GM12872 (cell line): Measurements from ENCODE around the gene SLC8B1.

Source experiments
- CTCF ChIP-seq: IDR thresholded peaks from 3 replicates; pipeline ENCODE4 v1.5.1; 2011; ENCODE audit warnings: low read depth, mild to moderate bottlenecking, low read length, moderate library complexity; ENCODE audit not compliant: insufficient read depth

Gene SLC8B1

DNA sequence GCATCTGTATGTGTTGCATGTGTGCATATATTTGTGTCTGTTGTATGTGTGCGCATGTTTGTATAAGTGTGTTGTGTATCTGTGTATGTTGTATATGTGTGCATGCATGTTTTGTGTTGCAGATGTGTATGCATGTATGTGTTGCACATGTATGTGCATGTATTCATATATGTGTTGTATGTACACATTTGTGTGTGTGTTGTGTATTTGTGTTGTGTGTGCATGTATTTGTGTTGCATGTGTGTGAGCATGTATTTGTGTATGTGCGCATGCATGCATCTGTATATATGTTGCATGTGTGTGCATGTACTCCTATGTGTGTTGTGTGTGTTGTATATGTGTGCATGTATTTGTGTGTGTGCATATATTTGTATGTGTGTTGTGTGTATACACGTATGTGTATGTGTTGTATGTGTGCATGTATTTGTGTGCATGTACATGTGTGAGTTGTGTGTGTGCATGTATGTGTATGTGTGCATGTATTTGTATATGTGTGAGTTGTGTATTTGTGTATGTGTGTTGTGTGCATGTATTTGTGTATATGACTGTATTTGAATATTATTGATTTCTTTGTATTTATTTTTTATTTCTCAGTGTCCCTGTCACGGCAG lies 16.8 kb downstream of the SLC8B1 start:
- TF ChIP-seq CTCF = no peak

DNA sequence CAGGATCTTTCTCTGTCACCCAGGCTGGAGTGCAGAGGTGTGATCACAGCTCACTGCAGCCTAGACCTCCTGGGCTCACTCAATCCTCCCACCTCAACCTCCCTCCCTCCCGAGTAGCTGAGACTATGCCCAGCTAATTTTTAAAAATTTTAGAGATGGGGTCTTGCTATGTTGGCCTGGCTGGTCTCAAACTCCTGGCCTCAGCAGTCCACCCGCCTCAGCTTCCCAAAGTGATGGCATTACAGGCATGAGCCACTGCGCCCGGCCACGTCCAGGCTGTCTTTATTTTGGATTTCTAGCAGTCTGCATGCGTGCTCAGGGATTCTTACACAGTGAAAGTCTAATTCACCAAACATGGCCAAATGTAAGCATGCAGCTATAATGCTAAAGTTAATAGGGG lies 17.8 kb downstream of the SLC8B1 start:
- no peak for TF ChIP-seq CTCF

- peak; percentile 38; the same call in 2 of the 3 replicates for TF ChIP-seq CTCF
Observed at GRCh38 chr12:113316155-113316554, 18.8 kb downstream of the SLC8B1 start.

- no peak for TF ChIP-seq CTCF
Observed at GRCh38 chr12:113315358-113315757, 19.6 kb downstream of the SLC8B1 start.

GRCh38 chr12:113314121-113314529 lies 20.8 kb downstream of the SLC8B1 start:
- no peak for TF ChIP-seq CTCF

DNA sequence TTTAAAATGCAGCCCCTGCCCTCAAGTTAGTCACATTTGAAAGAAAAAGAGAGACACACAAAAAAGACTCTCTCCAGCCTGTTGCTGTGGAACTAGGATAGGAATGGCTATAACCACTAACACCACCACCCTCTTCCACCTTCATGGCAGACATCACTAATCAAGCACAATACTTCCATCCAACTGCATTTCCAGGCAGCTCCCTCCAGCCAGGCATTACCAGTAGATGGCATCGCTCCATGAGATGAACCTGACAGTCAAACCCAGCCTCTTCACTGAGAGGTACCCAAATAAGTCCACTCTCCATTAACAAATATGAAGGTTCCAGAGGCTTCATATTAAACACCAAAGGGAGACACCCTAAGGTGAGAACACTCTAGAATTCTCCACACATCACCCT lies 24.4 kb downstream of the SLC8B1 start:
- 0 out of 3 replicates have a peak, but pooled peaks have one; percentile 17 for TF ChIP-seq CTCF

GRCh38 chr12:113306382-113306781 lies 28.5 kb downstream of the SLC8B1 start:
- no peak for TF ChIP-seq CTCF
